NCI-H1105 (cell line): Measurements from ENCODE around the gene OR4D11.

ENCODE experiments used
- DNase-seq: peaks from one replicate; lab custom pipeline; 2025; lab: John Stamatoyannopoulos, UW

The OR4D11 gene

GRCh38 chr11:59548309-59548656, 44.9 kb downstream of the OR4D11 start:
- no peak for DNase-seq

DNA sequence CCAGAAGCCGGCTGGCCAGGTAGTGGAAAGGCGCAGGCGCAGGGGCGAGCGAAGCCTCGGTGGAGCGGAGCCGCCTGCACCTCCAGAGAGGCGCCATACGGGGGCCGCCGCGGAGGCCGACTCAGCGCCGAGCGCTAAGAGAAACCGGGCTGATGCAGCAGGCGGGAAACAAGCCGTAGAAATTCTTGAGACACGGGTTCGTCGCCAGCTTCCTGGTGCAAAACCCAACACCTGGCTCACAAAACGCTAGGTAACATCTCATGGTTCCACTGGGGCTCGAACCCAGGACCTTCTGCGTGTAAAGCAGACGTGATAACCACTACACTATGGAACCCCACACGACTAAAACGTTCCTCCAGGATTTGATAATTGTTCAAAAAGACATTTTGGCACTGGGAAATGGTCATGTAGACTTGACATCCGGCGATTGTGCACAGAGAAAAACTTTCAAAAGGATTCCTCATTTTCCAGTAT, 47.0 kb downstream of the OR4D11 start:
- peak; percentile 98 for DNase-seq

GRCh38 chr11:59550842-59551658, 47.7 kb downstream of the OR4D11 start:
- peak; percentile 78 for DNase-seq

- DNase-seq = no peak
Measured at GRCh38 chr11:59551659-59552521, 48.5 kb downstream of the OR4D11 start.

DNA sequence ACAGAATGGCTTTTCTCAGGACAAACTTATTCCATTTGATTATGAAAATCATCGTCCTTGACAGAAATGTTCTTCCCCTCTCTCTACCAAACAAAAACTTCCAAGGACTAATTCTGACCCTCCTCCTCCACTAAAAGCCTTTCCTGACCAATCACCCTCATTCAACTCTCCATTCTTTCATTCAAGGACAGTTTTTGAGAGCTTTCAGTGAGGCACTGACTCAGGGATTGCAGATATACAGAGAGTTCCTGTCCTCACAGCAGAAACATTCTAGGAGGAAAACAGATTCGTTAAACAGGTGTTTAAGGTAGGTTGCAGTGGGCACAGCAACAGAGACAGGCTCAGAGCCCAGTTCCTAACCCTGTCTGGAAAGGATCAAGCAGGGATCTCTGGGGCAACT, 49.5 kb downstream of the OR4D11 start:
- DNase-seq = no peak

- no peak for DNase-seq
Measured at GRCh38 chr11:59553323-59553722, 49.9 kb downstream of the OR4D11 start.
